ENCODE results near the gene APBB1. TPM values are rescaled to one million over a fixed set of nuclear protein-coding genes. Genes with fewer than 3 reads are reported as not detected.
A peak's percentile ranks its signal among the peaks of the same experiment; 100 is the strongest.

APBB1 gene
- total RNA-seq, 1 experiment from 2014 or later: 83.8 TPM

- Histone ChIP-seq H3K4me1 (ENCODE audit: insufficient read depth, low read length, poor library complexity, severe bottlenecking) (peaks cover 6% of the 10 kb centered on the region), H3K36me3 (ENCODE audit: insufficient read depth, low read length, poor library complexity, severe bottlenecking) (no peaks in the 10 kb centered on the region), H3K4me3 (ENCODE audit: low read depth, low read length, poor library complexity, severe bottlenecking) (no peak overlapping the region), H3K27me3 (replicated peaks; ENCODE audit: insufficient read depth, low read depth, low read length, poor library complexity) (no peaks in the 10 kb centered on the region), H3K9me3 (ENCODE audit: low read depth, low read length, poor library complexity, severe bottlenecking) (no peaks in the 10 kb centered on the region), H3K27ac (ENCODE audit: low read depth, low read length, poor library complexity, severe bottlenecking) (no peak overlapping the region)
- ChIA-PET CTCF (interaction anchor here (0.6 to 0.7 kb wide), 2 partner anchors 19 to 754 kb away, joined by 7 to 9 read pairs; no protein-coding TSS in a partner anchor), POLR2A (ENCODE audit: low non-redundant PET) (no interaction called here)
- TF ChIP-seq, protein P1, sequence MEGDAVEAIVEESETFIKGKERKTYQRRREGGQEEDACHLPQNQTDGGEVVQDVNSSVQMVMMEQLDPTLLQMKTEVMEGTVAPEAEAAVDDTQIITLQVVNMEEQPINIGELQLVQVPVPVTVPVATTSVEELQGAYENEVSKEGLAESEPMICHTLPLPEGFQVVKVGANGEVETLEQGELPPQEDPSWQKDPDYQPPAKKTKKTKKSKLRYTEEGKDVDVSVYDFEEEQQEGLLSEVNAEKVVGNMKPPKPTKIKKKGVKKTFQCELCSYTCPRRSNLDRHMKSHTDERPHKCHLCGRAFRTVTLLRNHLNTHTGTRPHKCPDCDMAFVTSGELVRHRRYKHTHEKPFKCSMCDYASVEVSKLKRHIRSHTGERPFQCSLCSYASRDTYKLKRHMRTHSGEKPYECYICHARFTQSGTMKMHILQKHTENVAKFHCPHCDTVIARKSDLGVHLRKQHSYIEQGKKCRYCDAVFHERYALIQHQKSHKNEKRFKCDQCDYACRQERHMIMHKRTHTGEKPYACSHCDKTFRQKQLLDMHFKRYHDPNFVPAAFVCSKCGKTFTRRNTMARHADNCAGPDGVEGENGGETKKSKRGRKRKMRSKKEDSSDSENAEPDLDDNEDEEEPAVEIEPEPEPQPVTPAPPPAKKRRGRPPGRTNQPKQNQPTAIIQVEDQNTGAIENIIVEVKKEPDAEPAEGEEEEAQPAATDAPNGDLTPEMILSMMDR (conservative IDR thresholded peaks at IDR 0.05; ENCODE audit: low read depth, low read length): no peak
- TF ChIP-seq EZH2 (IDR thresholded peaks at IDR 0.05; ENCODE audit: borderline replicate concordance, low read depth, low read length, poor library complexity, severe bottlenecking): no peak
- BruUV-seq (replicated peaks): no TSS peak
- intact Hi-C loops (cut with micrococcal nuclease; ENCODE audit: unreplicated experiment): loop anchor here (5.0 kb wide), 1 partner anchor 63 kb away; no protein-coding TSS in a partner anchor
- DNase-seq (ENCODE audit: low spot score): no peak
These were observed 58.7 kb downstream of the APBB1 start for GRCh38 chr11:6360183-6360582.

- intact Hi-C loops (cut with micrococcal nuclease; ENCODE audit: unreplicated experiment): loop anchor here (10.0 kb wide), 1 partner anchor 362 kb away; no protein-coding TSS in a partner anchor
- H3K4me3 ChIP-seq (ENCODE audit: low read depth, low read length, poor library complexity, severe bottlenecking): no peak overlapping the region
- no peaks in the 10 kb centered on the region for H3K36me3 ChIP-seq (ENCODE audit: insufficient read depth, low read length, poor library complexity, severe bottlenecking)
- no TSS peak for BruUV-seq (replicated peaks)
- POLR2A ChIA-PET (ENCODE audit: low non-redundant PET): interaction anchor here (0.5 kb wide), 1 partner anchor 264 kb away, joined by 3 read pairs; no protein-coding TSS in a partner anchor
- H3K27me3 ChIP-seq (replicated peaks; ENCODE audit: insufficient read depth, low read depth, low read length, poor library complexity): no peaks in the 10 kb centered on the region
- DNase-seq (ENCODE audit: low spot score): peak; percentile 76
- CTCF ChIA-PET: no interaction called here
- TF ChIP-seq, protein P1 (conservative IDR thresholded peaks at IDR 0.05; ENCODE audit: low read depth, low read length): no peak
- no peak for TF ChIP-seq EZH2 (IDR thresholded peaks at IDR 0.05; ENCODE audit: borderline replicate concordance, low read depth, low read length, poor library complexity, severe bottlenecking)
- peaks cover 6% of the 10 kb centered on the region for H3K4me1 ChIP-seq (ENCODE audit: insufficient read depth, low read length, poor library complexity, severe bottlenecking)
- no peaks in the 10 kb centered on the region for H3K9me3 ChIP-seq (ENCODE audit: low read depth, low read length, poor library complexity, severe bottlenecking)
- no peak overlapping the region for H3K27ac ChIP-seq (ENCODE audit: low read depth, low read length, poor library complexity, severe bottlenecking)
These were observed 61.7 kb downstream of the APBB1 start for GRCh38 chr11:6357222-6357621.

DNA sequence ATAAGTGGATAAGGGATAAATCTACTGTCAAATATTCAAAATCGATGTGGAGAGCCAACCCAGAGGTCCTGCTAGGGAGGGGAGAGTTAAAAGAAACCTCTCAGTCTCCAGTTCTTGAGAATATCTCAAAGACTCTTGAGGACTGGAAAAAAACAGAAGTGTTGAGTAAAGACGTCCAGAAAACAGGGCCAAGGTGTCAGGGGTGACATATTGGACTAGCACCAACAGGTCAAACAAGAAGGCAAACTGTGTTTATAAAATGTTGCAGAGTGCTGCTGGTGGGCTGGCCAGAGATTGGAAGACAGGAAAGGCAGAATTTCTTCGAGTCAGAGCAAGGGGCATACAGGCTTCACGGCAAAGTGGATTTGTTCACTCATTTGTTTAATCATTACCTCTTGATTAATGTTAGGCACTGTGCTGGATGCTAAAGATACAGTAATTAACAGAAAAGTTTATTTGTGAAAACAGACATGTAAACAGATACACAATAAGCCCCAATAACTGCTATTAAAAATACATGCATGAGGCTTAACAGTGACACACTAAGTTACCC, 62.3 kb downstream of the APBB1 start:
- no peak for DNase-seq (ENCODE audit: low spot score)
- H3K27ac ChIP-seq (ENCODE audit: low read depth, low read length, poor library complexity, severe bottlenecking): no peak overlapping the region
- POLR2A ChIA-PET (ENCODE audit: low non-redundant PET): no interaction called here
- no peaks in the 10 kb centered on the region for H3K9me3 ChIP-seq (ENCODE audit: low read depth, low read length, poor library complexity, severe bottlenecking)
- no peaks in the 10 kb centered on the region for H3K27me3 ChIP-seq (replicated peaks; ENCODE audit: insufficient read depth, low read depth, low read length, poor library complexity)
- CTCF ChIA-PET: no interaction called here
- no peak overlapping the region for H3K4me3 ChIP-seq (ENCODE audit: low read depth, low read length, poor library complexity, severe bottlenecking)
- intact Hi-C loops (cut with micrococcal nuclease; ENCODE audit: unreplicated experiment): loop anchor here (10.0 kb wide), 1 partner anchor 362 kb away; no protein-coding TSS in a partner anchor
- BruUV-seq (replicated peaks): no TSS peak
- TF ChIP-seq, protein P1 (conservative IDR thresholded peaks at IDR 0.05; ENCODE audit: low read depth, low read length): no peak
- no peak for TF ChIP-seq EZH2 (IDR thresholded peaks at IDR 0.05; ENCODE audit: borderline replicate concordance, low read depth, low read length, poor library complexity, severe bottlenecking)
- peaks cover 6% of the 10 kb centered on the region for H3K4me1 ChIP-seq (ENCODE audit: insufficient read depth, low read length, poor library complexity, severe bottlenecking)
- H3K36me3 ChIP-seq (ENCODE audit: insufficient read depth, low read length, poor library complexity, severe bottlenecking): no peaks in the 10 kb centered on the region

Measured in A673 (cell line).